ENCODE measurements around the gene SLC17A3.

GRCh38 chr6:25896252-25896651 is 22.2 kb upstream of the SLC17A3 start:
- TF ChIP-seq POLR2AphosphoS5 (IDR thresholded peaks at IDR 0.05; ENCODE audit: low read depth, low read length) (no peak), POU2F2 (IDR thresholded peaks at IDR 0.05; ENCODE audit: low read depth, low read length) (no peak), TAF1 (IDR thresholded peaks at IDR 0.05; ENCODE audit: low read depth, low read length) (no peak), POLR2A (IDR thresholded peaks at IDR 0.05; ENCODE audit: low read depth, low read length) (no peak)

All from GM12891 (cell line).